MG63 (cell line): ENCODE measurements around the gene LRRC45. TPM values are rescaled to one million over a fixed set of nuclear protein-coding genes. Genes with fewer than 3 reads are reported as not detected.

Experiments
- DNase-seq: peaks from one replicate; pipeline ENCODE4 v3.0.0-alpha.2; 2020
- H3K27me3 ChIP-seq: fragments of 250-450 bp; sonication (Bioruptor Pico); 2 replicates; pipeline ENCODE4 v1.5.1; 2020; ENCODE audit warnings: mild to moderate bottlenecking, moderate library complexity
- H3K36me3 ChIP-seq: fragments of 250-450 bp; sonication (Bioruptor Pico); 2 replicates; pipeline ENCODE4 v1.5.1; 2020; ENCODE audit warnings: mild to moderate bottlenecking, moderate library complexity
- H3K4me3 ChIP-seq: fragments of 250-450 bp; sonication (Bioruptor Pico); 2 replicates; pipeline ENCODE4 v1.5.1; 2020; ENCODE audit warnings: mild to moderate bottlenecking, moderate library complexity
- H3K9me3 ChIP-seq: fragments of 250-450 bp; sonication (Bioruptor Pico); 2 replicates; pipeline ENCODE4 v1.5.1; 2020; ENCODE audit warnings: mild to moderate bottlenecking, moderate library complexity
- total RNA-seq: library from RNA; depleted of rRNA; stranded (reverse); fragments of >200 nt; shearing (Covaris generic); gene quantifications from 2 replicates; pipeline ENCODE4 v1.2.3, GENCODE V29; 2014; ENCODE audit warnings: low replicate concordance

Gene LRRC45
- total RNA-seq, 1 experiment from 2014 or later: 31.7 TPM

GRCh38 chr17:82050152-82050760 lies 27.2 kb downstream of the LRRC45 start:
- Histone ChIP-seq H3K4me3 (peak overlapping the region; percentile 69), H3K36me3 (peaks cover 39% of the 10 kb centered on the region), H3K27me3 (no peaks in the 10 kb centered on the region), H3K9me3 (no peaks in the 10 kb centered on the region)
- no peak for DNase-seq

GRCh38 chr17:82050761-82051641 lies 27.9 kb downstream of the LRRC45 start:
- no peak for DNase-seq
- H3K27me3 ChIP-seq: no peaks in the 10 kb centered on the region
- H3K36me3 ChIP-seq: peaks cover 45% of the 10 kb centered on the region
- H3K4me3 ChIP-seq: peak overlapping the region; percentile 69
- no peaks in the 10 kb centered on the region for H3K9me3 ChIP-seq

GRCh38 chr17:82051776-82052637 lies 28.9 kb downstream of the LRRC45 start, which contains the start of the genes GPS1 and RFNG:
TSS of gene GPS1 (plus strand) at chr17:82051898. CDS start at chr17:82051932, 34 bp downstream.
TSS of gene RFNG (minus strand) at chr17:82051811. CDS start at chr17:82051766, 45 bp downstream.
- H3K9me3 ChIP-seq: no peaks in the 10 kb centered on the region
- peak; percentile 75 for DNase-seq
- peaks cover 55% of the 10 kb centered on the region for H3K36me3 ChIP-seq
- H3K4me3 ChIP-seq: peak within 1 kb of the TSS; percentile 69
- no peaks in the 10 kb centered on the region for H3K27me3 ChIP-seq

- Histone ChIP-seq H3K4me3 (peak overlapping the region; percentile 69), H3K36me3 (peaks cover 59% of the 10 kb centered on the region), H3K9me3 (no peaks in the 10 kb centered on the region), H3K27me3 (no peaks in the 10 kb centered on the region)
- DNase-seq: no peak
Observed at GRCh38 chr17:82052638-82053059, 29.5 kb downstream of the LRRC45 start.

DNA sequence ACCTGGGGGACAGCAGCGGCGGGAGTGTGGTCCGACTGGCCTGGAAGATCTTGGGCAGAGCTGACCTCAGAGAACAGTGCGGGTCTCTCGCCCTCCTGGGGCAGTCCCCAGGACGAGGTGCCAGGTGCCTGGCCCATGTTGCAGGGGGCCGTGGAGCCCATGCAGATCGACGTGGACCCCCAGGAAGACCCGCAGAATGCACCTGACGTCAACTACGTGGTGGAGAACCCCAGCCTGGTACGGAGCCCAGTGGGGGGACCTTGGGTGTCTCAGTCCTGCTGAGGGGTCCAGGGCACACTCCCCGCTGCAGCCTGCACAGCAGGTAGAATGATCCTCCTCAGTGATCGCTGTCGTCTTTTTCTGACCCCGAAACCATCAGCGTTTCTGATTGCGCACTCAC lies 30.0 kb downstream of the LRRC45 start:
- Histone ChIP-seq H3K36me3 (peaks cover 62% of the 10 kb centered on the region), H3K4me3 (peak overlapping the region; percentile 69), H3K27me3 (no peaks in the 10 kb centered on the region), H3K9me3 (no peaks in the 10 kb centered on the region)
- DNase-seq: no peak

GRCh38 chr17:82053556-82054263 lies 30.6 kb downstream of the LRRC45 start:
- DNase-seq: no peak
- Histone ChIP-seq H3K4me3 (no peak overlapping the region; the same call in 1 of the 2 replicates), H3K27me3 (no peaks in the 10 kb centered on the region), H3K36me3 (peaks cover 64% of the 10 kb centered on the region), H3K9me3 (no peaks in the 10 kb centered on the region)

DNA sequence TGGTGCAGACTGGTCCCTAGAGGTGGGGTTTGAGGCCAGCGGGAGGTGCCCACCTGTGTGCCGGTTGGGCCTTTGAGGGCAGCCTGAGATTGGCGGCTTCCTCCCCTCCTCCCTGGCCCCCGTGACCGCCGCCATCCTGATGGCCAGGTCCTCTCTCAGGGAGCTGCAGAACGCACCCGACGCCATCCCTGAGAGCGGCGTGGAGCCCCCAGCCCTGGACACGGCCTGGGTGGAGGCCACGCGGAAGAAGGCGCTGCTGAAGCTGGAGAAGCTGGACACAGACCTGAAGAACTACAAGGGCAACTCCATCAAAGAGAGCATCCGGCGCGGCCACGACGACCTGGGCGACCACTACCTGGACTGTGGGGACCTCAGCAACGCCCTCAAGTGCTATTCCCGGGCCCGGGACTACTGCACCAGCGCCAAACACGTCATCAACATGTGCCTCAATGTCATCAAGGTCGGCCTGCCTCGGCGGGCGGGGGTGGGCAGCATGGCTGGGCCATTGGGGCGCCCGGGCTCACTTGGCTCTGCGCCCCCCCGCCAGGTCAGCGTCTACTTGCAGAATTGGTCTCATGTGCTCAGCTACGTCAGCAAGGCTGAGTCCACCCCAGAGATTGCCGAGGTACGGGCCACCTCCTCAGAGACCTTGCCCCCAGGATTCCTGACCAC lies 31.4 kb downstream of the LRRC45 start:
- no peak for DNase-seq
- peaks cover 71% of the 10 kb centered on the region for H3K36me3 ChIP-seq
- no peak overlapping the region for H3K4me3 ChIP-seq
- no peaks in the 10 kb centered on the region for H3K27me3 ChIP-seq
- no peaks in the 10 kb centered on the region for H3K9me3 ChIP-seq

DNA sequence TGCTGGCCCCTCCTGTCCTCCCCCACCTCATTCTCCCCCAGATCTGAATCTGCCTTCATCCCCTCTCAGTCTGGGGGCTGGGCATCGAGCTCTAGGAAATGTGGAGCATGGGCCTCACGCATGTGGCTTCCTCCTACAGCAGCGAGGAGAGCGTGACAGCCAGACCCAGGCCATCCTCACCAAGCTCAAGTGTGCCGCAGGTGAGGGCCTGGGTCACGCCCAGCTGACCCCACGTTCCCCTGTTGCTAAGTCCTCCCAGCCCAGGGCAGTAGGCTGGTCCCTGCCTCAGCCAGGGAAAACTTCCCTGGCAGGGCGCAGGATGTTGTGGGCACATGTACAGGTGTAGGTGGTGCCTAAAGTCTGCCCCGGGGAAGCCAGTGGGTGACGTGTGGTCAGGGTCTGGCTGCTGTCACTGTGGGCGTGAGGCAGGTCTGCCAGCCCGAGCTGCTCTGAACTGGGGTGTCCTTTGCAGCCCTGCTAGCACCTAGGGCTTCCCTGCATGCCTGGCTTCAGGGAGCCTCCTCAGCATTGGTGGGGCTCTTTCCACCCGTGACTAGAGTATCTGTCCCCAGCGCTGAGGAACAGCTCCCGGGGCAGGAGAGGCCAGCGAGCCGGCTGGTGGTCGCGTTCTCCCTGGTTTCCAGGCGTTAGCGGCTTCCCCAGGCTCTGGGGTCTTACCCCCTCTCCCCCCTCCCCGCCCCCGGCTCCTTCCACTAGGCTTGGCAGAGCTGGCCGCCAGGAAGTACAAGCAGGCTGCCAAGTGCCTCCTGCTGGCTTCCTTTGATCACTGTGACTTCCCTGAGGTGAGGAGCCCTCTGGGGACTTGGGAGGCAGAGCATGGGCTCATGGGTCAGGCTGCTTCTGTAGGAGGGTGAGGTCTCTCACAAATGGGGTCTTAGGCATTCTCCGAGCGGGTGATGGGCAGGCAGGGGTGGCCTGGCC lies 32.2 kb downstream of the LRRC45 start:
- no peak overlapping the region for H3K4me3 ChIP-seq
- no peaks in the 10 kb centered on the region for H3K9me3 ChIP-seq
- no peaks in the 10 kb centered on the region for H3K27me3 ChIP-seq
- H3K36me3 ChIP-seq: peaks cover 71% of the 10 kb centered on the region
- no peak for DNase-seq

GRCh38 chr17:82055965-82056728 lies 33.0 kb downstream of the LRRC45 start:
- Histone ChIP-seq H3K4me3 (no peak overlapping the region), H3K27me3 (no peaks in the 10 kb centered on the region), H3K36me3 (peaks cover 76% of the 10 kb centered on the region), H3K9me3 (no peaks in the 10 kb centered on the region)
- no peak for DNase-seq

DNA sequence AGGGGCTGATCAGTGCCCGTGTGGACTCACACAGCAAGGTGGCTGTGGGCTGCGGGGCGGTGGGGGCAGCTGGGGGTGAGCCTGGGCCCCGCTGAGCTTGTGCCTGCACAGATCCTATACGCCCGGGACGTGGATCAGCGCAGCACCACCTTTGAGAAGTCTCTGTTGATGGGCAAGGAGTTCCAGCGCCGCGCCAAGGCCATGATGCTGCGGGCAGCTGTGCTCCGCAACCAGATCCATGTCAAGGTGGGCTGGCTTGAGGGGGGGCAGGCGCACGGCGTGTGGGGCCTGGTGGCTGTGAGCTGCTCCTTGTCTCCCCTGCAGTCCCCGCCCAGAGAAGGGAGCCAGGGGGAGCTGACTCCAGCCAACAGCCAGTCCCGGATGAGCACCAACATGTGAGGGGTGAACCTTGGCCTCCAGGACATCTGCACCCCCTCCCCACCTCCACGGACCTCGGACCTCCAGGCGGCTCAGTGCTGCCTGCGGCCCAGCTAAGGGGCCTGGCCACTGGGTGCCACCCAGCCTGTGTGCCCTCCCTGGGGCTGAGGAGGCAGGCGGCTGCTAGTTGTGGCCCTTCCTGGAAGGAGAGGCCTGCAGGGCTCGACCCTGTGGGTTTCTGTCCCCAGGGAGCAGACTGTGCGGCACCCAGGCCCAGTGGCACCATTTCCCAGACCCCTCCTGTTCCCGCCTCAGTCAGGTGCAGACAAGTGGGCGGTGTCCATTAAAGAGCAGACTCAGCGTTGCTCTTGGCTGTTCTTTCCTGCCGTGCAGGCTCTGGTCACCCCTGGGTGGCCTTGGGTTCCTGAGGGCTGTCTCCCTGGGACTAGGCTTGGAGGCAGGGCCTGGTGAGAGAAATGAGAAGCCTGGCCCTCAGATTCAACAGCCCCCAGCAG lies 33.9 kb downstream of the LRRC45 start:
- no peaks in the 10 kb centered on the region for H3K27me3 ChIP-seq
- no peak overlapping the region for H3K4me3 ChIP-seq
- peaks cover 81% of the 10 kb centered on the region for H3K36me3 ChIP-seq
- H3K9me3 ChIP-seq: no peaks in the 10 kb centered on the region
- no peak for DNase-seq

DNA sequence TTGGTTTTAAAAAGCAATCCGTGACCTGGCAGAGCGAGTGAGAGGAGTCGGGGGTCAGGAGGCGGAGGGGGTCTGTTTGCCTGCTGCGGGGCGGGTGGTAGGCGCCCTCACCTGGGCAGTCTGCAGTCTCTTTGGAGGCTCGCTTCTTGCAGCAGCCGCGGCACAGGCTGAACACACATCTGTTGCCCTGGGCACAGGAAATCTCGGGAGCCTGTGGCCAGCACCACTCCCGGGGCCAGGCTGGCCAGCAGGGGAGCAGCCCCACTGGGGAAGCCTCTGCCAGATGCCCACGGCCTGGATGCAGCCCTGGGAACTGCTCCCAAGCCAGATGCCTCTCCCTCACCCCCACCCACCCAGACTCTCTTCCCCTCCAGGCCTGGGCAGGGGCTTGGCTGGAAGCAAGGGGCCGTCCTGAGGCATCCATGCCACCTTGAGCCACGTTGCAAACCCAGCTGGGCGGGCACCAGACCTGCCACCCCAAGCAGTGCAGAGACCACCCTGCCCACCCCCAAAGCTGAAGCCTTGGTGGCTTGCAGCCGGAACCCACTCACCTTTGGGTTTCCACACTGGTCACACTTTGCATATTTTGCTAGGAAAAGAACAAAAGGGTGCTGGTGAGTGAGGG lies 35.2 kb downstream of the LRRC45 start:
- Histone ChIP-seq H3K4me3 (no peak overlapping the region), H3K9me3 (no peaks in the 10 kb centered on the region), H3K27me3 (no peaks in the 10 kb centered on the region), H3K36me3 (peaks cover 92% of the 10 kb centered on the region)
- no peak for DNase-seq

DNA sequence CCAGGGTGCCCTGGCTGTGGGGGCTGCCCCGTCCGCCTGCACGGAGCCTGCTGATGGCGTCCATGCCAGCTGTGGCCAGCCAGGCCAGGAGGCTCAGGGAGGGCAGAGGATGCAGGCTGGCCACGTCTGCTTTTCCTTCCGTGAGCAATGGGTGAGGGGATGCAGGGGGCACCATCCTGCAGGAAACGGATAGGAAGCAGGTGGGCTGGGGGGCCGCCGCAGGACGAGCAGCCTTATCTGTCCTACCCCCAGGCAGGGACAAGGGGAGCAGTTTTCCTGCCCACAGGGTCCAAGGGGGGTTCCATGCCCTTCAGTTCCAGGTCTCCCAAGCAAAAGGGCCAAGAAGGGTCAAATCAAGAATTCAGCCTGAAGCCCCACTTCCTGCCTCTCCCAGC lies 35.7 kb downstream of the LRRC45 start:
- Histone ChIP-seq H3K36me3 (peaks cover 92% of the 10 kb centered on the region), H3K4me3 (no peak overlapping the region), H3K9me3 (no peaks in the 10 kb centered on the region), H3K27me3 (no peaks in the 10 kb centered on the region)
- DNase-seq: no peak
